22Rv1 (cell line): ENCODE measurements around the gene NUP160.

Source experiments
- H3K27ac ChIP-seq: fragments of 450-650 bp; 2 replicates; pipeline ENCODE4 v1.5.1; 2017
- ZFX ChIP-seq: fragments of 450-650 bp; IDR thresholded peaks from 2 replicates; pipeline ENCODE4 v1.6.1; 2017; ENCODE audit warnings: antibody characterized with exemption, borderline replicate concordance
- TF ChIP-seq, protein P1 (sequence below): fragments of 450-650 bp; IDR thresholded peaks from 2 replicates; pipeline ENCODE4 v1.5.1; 2017; ENCODE audit warnings: mild to moderate bottlenecking

NUP160 gene

DNA sequence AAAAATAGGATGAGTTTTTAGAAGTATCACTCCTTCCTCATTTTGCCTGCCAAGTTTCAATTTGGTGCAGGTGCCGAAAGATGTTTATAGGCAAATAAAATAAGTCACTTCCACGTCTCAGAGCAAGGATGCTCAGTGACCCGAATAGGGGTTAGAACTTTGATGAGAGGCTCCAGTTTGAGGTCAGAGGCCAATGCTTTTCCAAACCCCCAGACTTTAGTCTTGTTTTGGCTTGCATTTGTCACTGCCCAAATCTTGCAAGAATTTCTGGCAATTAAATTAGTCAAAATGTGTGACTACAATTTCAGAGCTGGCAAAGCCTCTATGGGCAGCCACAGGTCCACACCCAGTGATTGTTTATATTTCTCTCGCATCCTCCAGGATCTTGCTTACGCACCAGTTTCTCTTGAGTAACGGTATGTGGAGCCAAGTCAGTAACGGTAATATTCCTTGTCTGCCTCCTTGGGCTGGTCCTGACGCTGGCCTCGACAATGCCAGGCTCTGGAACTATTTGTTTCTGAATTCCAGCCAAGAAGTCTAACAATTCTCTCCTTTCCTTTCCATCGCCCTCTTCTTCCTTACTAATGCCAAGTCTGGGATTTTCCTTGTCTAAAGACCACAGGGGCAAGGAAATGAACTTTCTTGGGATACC, 9.9 kb upstream of the NUP160 start:
- H3K27ac ChIP-seq = no peak overlapping the region
- TF ChIP-seq ZFX = no peak
- TF ChIP-seq, protein P1, sequence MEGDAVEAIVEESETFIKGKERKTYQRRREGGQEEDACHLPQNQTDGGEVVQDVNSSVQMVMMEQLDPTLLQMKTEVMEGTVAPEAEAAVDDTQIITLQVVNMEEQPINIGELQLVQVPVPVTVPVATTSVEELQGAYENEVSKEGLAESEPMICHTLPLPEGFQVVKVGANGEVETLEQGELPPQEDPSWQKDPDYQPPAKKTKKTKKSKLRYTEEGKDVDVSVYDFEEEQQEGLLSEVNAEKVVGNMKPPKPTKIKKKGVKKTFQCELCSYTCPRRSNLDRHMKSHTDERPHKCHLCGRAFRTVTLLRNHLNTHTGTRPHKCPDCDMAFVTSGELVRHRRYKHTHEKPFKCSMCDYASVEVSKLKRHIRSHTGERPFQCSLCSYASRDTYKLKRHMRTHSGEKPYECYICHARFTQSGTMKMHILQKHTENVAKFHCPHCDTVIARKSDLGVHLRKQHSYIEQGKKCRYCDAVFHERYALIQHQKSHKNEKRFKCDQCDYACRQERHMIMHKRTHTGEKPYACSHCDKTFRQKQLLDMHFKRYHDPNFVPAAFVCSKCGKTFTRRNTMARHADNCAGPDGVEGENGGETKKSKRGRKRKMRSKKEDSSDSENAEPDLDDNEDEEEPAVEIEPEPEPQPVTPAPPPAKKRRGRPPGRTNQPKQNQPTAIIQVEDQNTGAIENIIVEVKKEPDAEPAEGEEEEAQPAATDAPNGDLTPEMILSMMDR = no peak

DNA sequence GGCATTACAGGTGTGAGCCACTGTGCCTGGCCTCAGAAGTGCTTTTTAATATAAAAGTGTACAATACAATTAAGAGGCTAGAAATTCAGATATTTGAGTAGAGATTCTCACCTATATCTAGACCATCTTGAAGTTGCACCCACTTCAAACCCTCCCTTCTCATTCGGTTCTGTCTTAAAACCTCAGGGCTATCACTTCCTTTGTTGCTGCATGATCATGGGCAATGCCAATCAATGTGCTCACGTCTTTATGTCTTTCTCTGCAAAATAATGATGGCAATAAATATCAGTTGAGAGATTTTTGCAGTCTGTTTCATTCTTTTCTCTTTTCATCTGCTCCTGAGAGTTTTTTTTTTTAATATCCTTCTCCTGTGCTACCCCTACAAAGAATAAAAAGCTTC, 9.3 kb upstream of the NUP160 start:
- H3K27ac ChIP-seq = no peak overlapping the region
- TF ChIP-seq, protein P1 = no peak
- TF ChIP-seq ZFX = no peak

DNA sequence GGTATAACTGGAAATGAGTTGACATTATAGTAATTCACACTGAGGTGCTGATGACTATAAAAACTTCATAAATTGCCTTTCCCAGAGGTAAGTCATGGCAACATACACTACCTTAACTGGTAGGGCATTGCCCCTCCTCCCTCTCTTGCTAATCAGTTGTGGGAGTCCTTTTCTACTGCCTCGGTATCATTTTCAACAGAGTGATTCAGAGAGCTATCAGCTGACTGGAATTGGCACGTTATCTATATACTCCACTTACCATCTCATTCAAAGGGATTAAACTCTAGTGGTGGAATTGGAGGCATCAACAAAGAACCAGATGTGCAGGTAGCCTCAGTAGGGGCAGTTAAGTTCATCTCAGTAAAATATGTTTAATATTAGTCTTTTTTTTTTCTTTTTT, 8.0 kb upstream of the NUP160 start:
- H3K27ac ChIP-seq = no peak overlapping the region
- TF ChIP-seq, protein P1 = no peak
- no peak for TF ChIP-seq ZFX

DNA sequence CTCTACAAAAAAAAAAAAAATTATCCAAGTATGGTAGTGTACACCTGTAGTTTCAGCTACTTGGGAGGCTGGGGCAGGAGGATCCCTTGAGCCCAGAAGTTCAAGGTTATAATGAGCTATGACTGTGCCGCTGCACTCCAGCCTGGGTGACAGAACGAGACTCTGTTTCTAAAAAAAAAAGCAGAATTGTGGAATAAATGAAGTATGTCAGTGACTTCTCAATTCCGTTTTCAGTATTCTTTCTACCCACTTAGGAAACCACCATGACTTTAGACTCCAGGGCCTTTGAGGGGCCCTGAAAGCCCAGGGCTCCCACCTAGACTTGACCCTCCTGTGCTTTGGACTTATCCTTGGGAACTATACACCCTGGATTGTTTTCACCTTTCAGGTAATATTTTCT, 6.5 kb upstream of the NUP160 start:
- TF ChIP-seq ZFX = no peak
- TF ChIP-seq, protein P1 = no peak
- no peak overlapping the region for H3K27ac ChIP-seq

DNA sequence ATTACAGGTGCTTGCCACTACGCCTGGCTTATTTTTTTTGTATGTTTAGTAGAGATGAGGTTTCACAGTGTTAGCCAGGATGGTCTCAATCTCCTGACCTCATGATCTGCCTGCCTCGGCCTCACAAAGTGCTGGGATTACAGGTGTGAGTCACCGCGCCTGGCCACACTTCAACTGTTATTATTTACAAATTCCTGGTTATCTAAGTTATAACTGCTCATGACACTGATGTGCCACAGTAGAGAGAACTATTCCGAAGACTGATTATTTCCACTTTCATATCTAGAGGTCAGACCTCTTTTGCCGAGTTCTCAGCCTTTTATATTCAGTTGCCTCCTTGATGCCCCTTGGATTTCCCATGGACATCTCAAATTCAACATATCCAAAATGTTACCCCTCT, 3.9 kb upstream of the NUP160 start:
- no peak overlapping the region for H3K27ac ChIP-seq
- TF ChIP-seq ZFX = no peak
- TF ChIP-seq, protein P1 = no peak

DNA sequence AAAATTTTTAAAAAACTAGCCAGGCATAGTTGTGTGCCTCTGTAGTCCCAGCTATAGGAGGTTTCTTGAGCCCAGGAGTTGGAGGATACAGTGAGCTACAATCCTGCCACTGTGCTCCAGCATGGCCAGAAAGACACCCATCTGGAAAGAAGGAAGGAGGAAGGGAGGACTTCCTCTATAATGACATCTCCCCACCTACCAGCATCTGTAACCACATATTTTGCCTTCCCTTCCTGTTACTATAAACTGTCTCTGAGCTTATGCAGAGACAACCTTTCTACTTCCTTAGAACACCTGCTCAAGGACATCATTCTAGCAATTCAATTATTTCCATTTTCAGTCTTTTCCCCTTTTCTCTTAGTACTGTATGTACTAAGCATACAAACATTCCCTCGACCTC, 2.2 kb upstream of the NUP160 start:
- no peak overlapping the region for H3K27ac ChIP-seq
- TF ChIP-seq ZFX = no peak
- TF ChIP-seq, protein P1 = no peak

DNA sequence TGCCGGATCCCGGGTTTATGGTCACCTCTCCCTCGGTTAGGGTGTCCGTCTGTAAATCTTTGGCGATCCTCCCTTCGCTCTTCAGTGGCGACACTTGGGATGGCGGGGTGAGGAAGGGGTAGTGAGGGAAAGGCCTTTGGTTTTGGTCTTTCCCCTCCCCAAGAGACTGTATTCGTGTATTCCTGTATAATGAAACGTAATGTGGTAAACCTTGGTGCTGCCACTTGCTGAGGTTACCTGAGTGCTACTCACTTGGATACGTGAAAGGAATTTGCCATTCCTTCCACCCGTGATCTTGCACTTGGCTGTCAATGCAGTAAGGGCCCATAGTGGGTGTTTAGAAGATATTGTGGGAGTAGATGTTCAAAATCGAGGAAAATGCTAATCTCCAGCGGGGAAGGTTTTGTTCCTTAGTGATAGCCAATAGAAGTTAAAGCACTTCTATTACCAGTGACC, 578 bp upstream of the NUP160 start:
- peak overlapping the region; percentile 85 for H3K27ac ChIP-seq
- TF ChIP-seq ZFX = no peak
- TF ChIP-seq, protein P1 = no peak
